Heart right ventricle (tissue), 16 donors: ENCODE measurements around the gene ADGRG7. TPM values are rescaled to one million over a fixed set of nuclear protein-coding genes. Genes with fewer than 3 reads are reported as not detected.

Source experiments
- ATAC-seq, 8 donors: fragments of 200-7000 bp; cut with Tn5 transposase; one replicate each; pipeline ENCODE4 v1.9.1; 2020; ENCODE audit warnings: mild to moderate bottlenecking in 8 of 8, moderate library complexity in 8 of 8, moderate number of reproducible peaks in 1 of 8
- DNase-seq, 2 donors: peaks; one replicate each; pipeline ENCODE4 v3.0.0-alpha.2; 2020
- H3K27ac ChIP-seq, 10 donors: fragments of 200-600 bp; sonication (generic) in 2 of 10; one replicate each; pipeline versions ENCODE4 v1.5.0 to v1.8.0; 2020 to 2022; ENCODE audit warnings: mild to moderate bottlenecking in 3 of 10
- H3K27me3 ChIP-seq, 7 donors: fragments of 200-600 bp; one replicate each; pipeline ENCODE4 v1.8.0; 2021 to 2022; ENCODE audit warnings: mild to moderate bottlenecking in 2 of 7
- H3K36me3 ChIP-seq, 9 donors: fragments of 200-600 bp; sonication (generic) in 1 of 9; one replicate each; pipeline versions ENCODE4 v1.5.0 to v1.8.0; 2020 to 2022; ENCODE audit warnings: mild to moderate bottlenecking in 2 of 9
- H3K4me1 ChIP-seq, 9 donors: fragments of 200-600 bp; sonication (generic) in 1 of 9; one replicate each; pipeline versions ENCODE4 v1.5.0 to v1.8.0; 2020 to 2022; ENCODE audit warnings: mild to moderate bottlenecking in 4 of 9
- H3K4me3 ChIP-seq, 10 donors: fragments of 200-600 bp; sonication (generic) in 2 of 10; one replicate each; pipeline versions ENCODE4 v1.5.0 to v1.8.0; 2020 to 2022; ENCODE audit warnings: mild to moderate bottlenecking in 7 of 10, moderate library complexity in 2 of 10
- H3K9me3 ChIP-seq, 11 donors: fragments of 200-600 bp in 10 of 11; sonication (generic) in 2 of 11; one replicate each; pipeline versions ENCODE4 v1.5.0 to v1.8.0; 2013 to 2022; ENCODE audit warnings: mild to moderate bottlenecking in 2 of 11, control low read depth in 1 of 11, moderate library complexity in 1 of 11
- WGBS, 2 donors: extraction: QIAGEN DNeasy Blood & Tissue Kit; methylation state at CpG; one replicate each; pipeline ENCODE4 v1.1.7; 2013; ENCODE audit warnings: inconsistent platforms in 1 of 2; 5-methylcytosine and 5-hydroxymethylcytosine counted together
- intact Hi-C, 10 donors: fragments of 100-400 bp; cut with DNase I; formaldehyde crosslinking; loops; one replicate each; pipeline versions ENCODE4 v1.11.1 to v1.14.2; 2022
- polyA plus RNA-seq, 2 donors: library from polyadenylated mRNA; stranded (reverse); fragments of 200-250 nt; gene quantifications; one replicate each; pipeline ENCODE4 v1.2.3, GENCODE V29; 2013
- total RNA-seq, 10 donors: library from RNA; stranded (reverse); fragmentation: NEBNext Ultra II Directional in 3 of 10; extraction: Animal tissue kit (Norgen Biotek cat#: 25700) in 3 of 10; gene quantifications; one replicate each; pipeline versions ENCODE4 v1.2.1 to v1.2.4, GENCODE V29; 2021 to 2023
- TF ChIP-seq, protein P1 (sequence below), 9 donors: fragments of 200-600 bp; sonication (generic) in 2 of 9; IDR thresholded peaks; one replicate each; pipeline versions ENCODE4 v1.5.0 to v1.8.0; 2021 to 2022; ENCODE audit warnings: antibody characterized with exemption in 9 of 9, mild to moderate bottlenecking in 5 of 9, moderate library complexity in 1 of 9
- donor health status: Arrhythmogenic right ventricular cardiomyopathy.
- donor health status: ischemic (EF 13 %, LVEDD 7.1; RV severe dilation, severe dysfunction).
- donor health status: healthy with polysubstance abuse.
- donor health status: DM: no; HTN: yes; CAD: no.
- donor health status: DM: no; HTN: no; CAD: no.
- donor health status: ischemic (EF 25% LVEDD 6.9; RV normal size, moderate dysfunction).
- donor health status: ischemic (EF 25% LVEDD 5.7; RV mildly dilated, moderate dysfunction).
- donor health status: healthy.
- donor health status: DM: yes; HTN: yes; CAD: no.
- donor health status: Ischemic cardiomyopathy.
- donor health status: ischemic (EF 35%, LVEDD 5.7; RV mildly dilated, moderate dysfunction).
- donor health status: nonischemic (EF 11% LVEDD 7.7; RV severe dilation, severe dysfunction).
- donor health status: DM: yes; HTN: yes; CAD: no.
- donor health status: PGD.
- donor health status: ischemic (EF 29% LVEDD 5.4; RV normal size, mild dysfunction).
- donor health status: nonischemic (EF 23%, LVEDD 6.1; RV moderate dilation, normal function).

ADGRG7 gene
- total and polyA plus RNA-seq, 12 donors: 0.30 TPM; not detected in 11

GRCh38 chr3:100743535-100743934 is 134.1 kb downstream of the ADGRG7 start:
- 92% methylated on average over 3 of the region's 3 CpGs for WGBS, 2 donors
- Histone ChIP-seq H3K4me3 (no peak overlapping the region), H3K36me3 (peaks cover 0 to 100% (median 32%) of the 10 kb centered on the region in 9 donors), H3K9me3 (no peaks in the 10 kb centered on the region), H3K27ac (no peak overlapping the region), H3K4me1 (peaks cover 0 to 21% (median 4%) of the 10 kb centered on the region in 9 donors), H3K27me3 (no peaks in the 10 kb centered on the region)
- intact Hi-C loops: no loop called here
- TF ChIP-seq, protein P1, sequence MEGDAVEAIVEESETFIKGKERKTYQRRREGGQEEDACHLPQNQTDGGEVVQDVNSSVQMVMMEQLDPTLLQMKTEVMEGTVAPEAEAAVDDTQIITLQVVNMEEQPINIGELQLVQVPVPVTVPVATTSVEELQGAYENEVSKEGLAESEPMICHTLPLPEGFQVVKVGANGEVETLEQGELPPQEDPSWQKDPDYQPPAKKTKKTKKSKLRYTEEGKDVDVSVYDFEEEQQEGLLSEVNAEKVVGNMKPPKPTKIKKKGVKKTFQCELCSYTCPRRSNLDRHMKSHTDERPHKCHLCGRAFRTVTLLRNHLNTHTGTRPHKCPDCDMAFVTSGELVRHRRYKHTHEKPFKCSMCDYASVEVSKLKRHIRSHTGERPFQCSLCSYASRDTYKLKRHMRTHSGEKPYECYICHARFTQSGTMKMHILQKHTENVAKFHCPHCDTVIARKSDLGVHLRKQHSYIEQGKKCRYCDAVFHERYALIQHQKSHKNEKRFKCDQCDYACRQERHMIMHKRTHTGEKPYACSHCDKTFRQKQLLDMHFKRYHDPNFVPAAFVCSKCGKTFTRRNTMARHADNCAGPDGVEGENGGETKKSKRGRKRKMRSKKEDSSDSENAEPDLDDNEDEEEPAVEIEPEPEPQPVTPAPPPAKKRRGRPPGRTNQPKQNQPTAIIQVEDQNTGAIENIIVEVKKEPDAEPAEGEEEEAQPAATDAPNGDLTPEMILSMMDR (IDR thresholded peaks at IDR 0.05): no peak
- no peak for ATAC-seq
- no peak for DNase-seq

GRCh38 chr3:100744671-100745070 is 135.3 kb downstream of the ADGRG7 start:
- TF ChIP-seq, protein P1 (IDR thresholded peaks at IDR 0.05): no peak
- Histone ChIP-seq H3K27ac (peak overlapping the region in 1 of 10 donors; percentile 3), H3K27me3 (no peaks in the 10 kb centered on the region), H3K9me3 (no peaks in the 10 kb centered on the region), H3K4me1 (peaks cover 0 to 14% (median 0%) of the 10 kb centered on the region in 9 donors), H3K4me3 (no peak overlapping the region), H3K36me3 (peaks cover 0 to 100% (median 36%) of the 10 kb centered on the region in 9 donors)
- WGBS, 2 donors: 96 to 100% methylated on average over 2 of the region's 2 CpGs
- DNase-seq (no peak), ATAC-seq (no peak)
- intact Hi-C loops: no loop called here

Other genes starting within 250 kb of the ADGRG7 start
- gene TOMM70, start 208.5 kb upstream of the ADGRG7 start, total RNA-seq: 10 to 100 TPM; 52.4 to 67.5 (median 61.0) TPM
- 10 to 100 TPM; 23.0 to 26.7 TPM for gene TOMM70, start 208.5 kb upstream of the ADGRG7 start, polyA plus RNA-seq
- gene LNP1, start 208.1 kb upstream of the ADGRG7 start, total RNA-seq: 1 to 10 TPM; 2.2 to 5.3 (median 4.0) TPM
- 1 to 10 TPM; 1.2 to 2.2 TPM for gene LNP1, start 208.1 kb upstream of the ADGRG7 start, polyA plus RNA-seq
- 1 to 10 TPM in 9 of 10 donors, under 1 TPM in 1; 0.80 to 7.4 (median 2.1) TPM for gene TMEM45A, start 117.0 kb upstream of the ADGRG7 start, total RNA-seq
- gene TMEM45A, start 117.0 kb upstream of the ADGRG7 start, polyA plus RNA-seq: 10 to 100 TPM in 1 of 2 donors, 1 to 10 TPM in 1; 3.8 to 16.1 TPM
- 10 to 100 TPM; 78.4 to 98.4 (median 92.4) TPM for gene TFG, start 99.9 kb downstream of the ADGRG7 start, total RNA-seq
- gene TFG, start 99.9 kb downstream of the ADGRG7 start, polyA plus RNA-seq: 10 to 100 TPM; 44.6 to 94.0 TPM